Prostate gland (tissue), 2 donors: ENCODE measurements around the gene KIZ. TPM values are rescaled to one million over a fixed set of nuclear protein-coding genes. Genes with fewer than 3 reads are reported as not detected.

ENCODE experiments used
- DNase-seq: peaks from one replicate; pipeline ENCODE4 v3.0.0-alpha.2; 2019; ENCODE audit warnings: low spot score
- H3K27ac ChIP-seq, 2 donors: fragments of 200-600 bp; sonication (generic); 2 replicates each; pipeline ENCODE4 v1.5.1; 2017 to 2019
- H3K27me3 ChIP-seq: fragments of 200-600 bp; sonication (generic); replicated peaks from 2 replicates; pipeline ENCODE4 v1.5.1; 2019; ENCODE audit not compliant: insufficient read depth
- H3K36me3 ChIP-seq, 2 donors: fragments of 200-600 bp; sonication (generic); 1 replicate in 1 of 2; 2 replicates in 1 of 2; pipeline versions ENCODE4 v1.5.1 to v1.8.1; 2017 to 2019
- H3K4me1 ChIP-seq: fragments of 200-600 bp; sonication (generic); replicated peaks from 2 replicates; pipeline ENCODE4 v1.5.1; 2019
- H3K4me3 ChIP-seq, 2 donors: fragments of 200-600 bp; sonication (generic); 2 replicates each; pipeline ENCODE4 v1.5.1; 2017 to 2019
- H3K9me3 ChIP-seq: fragments of 200-600 bp; sonication (generic); 2 replicates; pipeline ENCODE4 v1.5.1; 2017
- CTCF ChIP-seq, 4 experiments: fragments of 200-600 bp in 2 of 4; fragments of 450-650 bp in 2 of 4; sonication (generic) in 2 of 4; IDR thresholded peaks; 1 replicate in 3 of 4; 2 replicates in 1 of 4; pipeline ENCODE4 v1.5.1; 2016 to 2019; ENCODE audit warnings: antibody characterized with exemption in 4 of 4, mild to moderate bottlenecking in 2 of 4, moderate library complexity in 2 of 4
- POLR2A ChIP-seq: fragments of 450-650 bp; IDR thresholded peaks from one replicate; pipeline ENCODE4 v1.6.1; 2016; ENCODE audit warnings: antibody characterized with exemption, mild to moderate bottlenecking
- POLR2AphosphoS5 ChIP-seq: sonication (generic); formaldehyde crosslinking; IDR thresholded peaks from one replicate; pipeline ENCODE4 v1.6.1; 2017; ENCODE audit warnings: antibody characterized with exemption
- WGBS: methylation state at CpG from one replicate; pipeline ENCODE4 v1.1.5; 2018; 5-methylcytosine and 5-hydroxymethylcytosine counted together
- intact Hi-C: fragments of 100-400 bp; cut with DNase I; formaldehyde crosslinking; loops from one replicate; pipeline ENCODE4 v1.14.2; 2022
- total RNA-seq, 2 donors: library from RNA; depleted of rRNA; stranded (reverse); fragments of >200 nt; gene quantifications; one replicate each; pipeline ENCODE4 v1.1.0, GENCODE V29; 2016

Gene KIZ
- total RNA-seq, 2 donors from 2014 or later, result 39.9 to 41.0 TPM

DNA sequence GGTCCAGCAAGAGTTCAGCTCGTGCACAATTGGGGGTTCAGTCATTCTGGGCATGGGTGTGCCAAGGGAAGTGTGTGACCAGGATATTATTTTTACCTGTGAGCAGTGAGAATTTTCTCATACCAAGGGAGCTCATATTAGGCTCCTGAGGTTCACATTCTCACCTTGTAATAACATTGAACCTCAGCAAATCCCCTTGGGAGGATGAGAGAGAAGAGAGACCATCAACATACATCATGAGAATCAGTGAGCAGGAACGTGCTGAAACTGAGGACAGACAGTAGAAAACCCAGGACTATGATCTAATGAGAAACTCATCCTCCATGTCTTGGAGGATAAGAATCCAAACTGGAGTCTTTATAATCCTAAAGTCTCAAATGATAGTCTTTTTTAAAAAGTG, 143.9 kb downstream of the KIZ start:
- WGBS, result 82% methylated on average over 2 of the region's 2 CpGs
- no peaks in the 10 kb centered on the region for H3K36me3 ChIP-seq
- H3K27me3 ChIP-seq, result no peaks in the 10 kb centered on the region
- TF ChIP-seq POLR2AphosphoS5, result no peak
- TF ChIP-seq POLR2A, result no peak
- TF ChIP-seq CTCF (IDR thresholded peaks at IDR 0.05), result no peak
- DNase-seq, result no peak
- no peak overlapping the region for H3K4me3 ChIP-seq
- intact Hi-C loops, result no loop called here
- no peaks in the 10 kb centered on the region for H3K4me1 ChIP-seq
- no peaks in the 10 kb centered on the region for H3K9me3 ChIP-seq
- no peak overlapping the region for H3K27ac ChIP-seq

- no peak for DNase-seq
- intact Hi-C loops, result no loop called here
- Histone ChIP-seq H3K27ac (no peak overlapping the region), H3K4me1 (no peaks in the 10 kb centered on the region), H3K36me3 (no peaks in the 10 kb centered on the region), H3K4me3 (no peak overlapping the region), H3K9me3 (no peaks in the 10 kb centered on the region), H3K27me3 (no peaks in the 10 kb centered on the region)
- WGBS, result 50% methylated on average over 8 of the region's 8 CpGs
- no peak for TF ChIP-seq POLR2A
- no peak for TF ChIP-seq CTCF (IDR thresholded peaks at IDR 0.05)
Measured at GRCh38 chr20:21270806-21271205, 144.9 kb downstream of the KIZ start.

DNA sequence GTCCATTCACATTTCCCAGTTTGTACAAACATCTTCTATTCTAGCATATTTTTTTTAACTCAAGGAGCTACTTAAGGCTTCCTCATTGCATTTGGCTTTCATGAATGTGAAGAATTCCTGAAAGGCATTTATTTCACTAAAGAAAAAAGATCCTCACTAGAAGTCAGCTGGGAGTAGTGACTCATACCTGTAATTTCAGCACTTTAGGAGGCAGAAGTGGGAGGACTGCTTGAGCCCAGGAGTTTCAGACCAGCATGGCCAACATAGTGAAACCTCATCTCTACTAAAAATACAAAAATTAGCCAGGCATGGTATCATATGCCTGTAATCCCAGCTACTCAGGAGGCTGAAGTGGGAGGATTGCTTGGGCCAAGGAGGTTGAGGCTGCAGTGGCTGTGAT, 146.4 kb downstream of the KIZ start:
- Histone ChIP-seq H3K9me3 (no peaks in the 10 kb centered on the region), H3K4me1 (no peaks in the 10 kb centered on the region), H3K36me3 (no peaks in the 10 kb centered on the region), H3K4me3 (no peak overlapping the region), H3K27me3 (no peaks in the 10 kb centered on the region), H3K27ac (no peak overlapping the region)
- intact Hi-C loops, result no loop called here
- no peak for DNase-seq
- no peak for TF ChIP-seq CTCF (IDR thresholded peaks at IDR 0.05)
- TF ChIP-seq POLR2AphosphoS5, result no peak
- TF ChIP-seq POLR2A, result no peak

- Histone ChIP-seq H3K27me3 (no peaks in the 10 kb centered on the region), H3K9me3 (no peaks in the 10 kb centered on the region), H3K27ac (no peak overlapping the region), H3K4me1 (no peaks in the 10 kb centered on the region), H3K36me3 (no peaks in the 10 kb centered on the region), H3K4me3 (no peak overlapping the region)
- 92% methylated on average over 3 of the region's 3 CpGs for WGBS
- DNase-seq, result no peak
- intact Hi-C loops, result no loop called here
- TF ChIP-seq POLR2AphosphoS5, result no peak
- no peak for TF ChIP-seq POLR2A
- TF ChIP-seq CTCF (IDR thresholded peaks at IDR 0.05), result no peak
Measured at GRCh38 chr20:21272679-21273078, 146.8 kb downstream of the KIZ start.

DNA sequence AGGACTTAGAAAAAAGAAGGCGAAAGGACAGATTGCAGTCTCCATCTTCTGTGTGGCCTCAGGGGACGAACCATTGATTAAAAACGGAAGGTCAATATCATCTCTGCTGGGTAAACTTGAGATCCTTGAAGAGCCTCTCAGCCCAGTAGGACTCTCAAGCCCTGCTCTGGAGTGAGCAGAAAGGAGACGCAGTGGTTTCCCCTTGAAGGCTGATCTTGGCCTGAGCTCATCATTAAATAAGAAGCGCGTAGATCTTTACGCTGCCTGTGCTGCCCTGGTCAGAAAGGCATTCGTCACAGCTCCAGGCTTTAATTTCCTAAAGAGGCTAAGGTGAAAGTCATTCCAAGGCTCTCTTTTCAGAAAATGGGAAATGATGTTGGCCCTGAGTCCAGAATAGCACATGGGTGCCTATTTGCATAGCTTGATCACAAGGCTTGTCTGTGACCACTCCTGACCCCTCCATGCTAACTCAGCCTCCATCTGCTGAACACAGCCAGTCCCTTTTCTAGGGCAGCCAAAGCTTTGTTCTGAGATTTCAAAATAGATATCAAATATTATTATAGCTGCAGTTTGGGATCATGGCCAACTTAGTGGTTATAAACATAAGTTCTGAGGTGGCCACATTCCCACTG, 148.0 kb downstream of the KIZ start:
- H3K9me3 ChIP-seq, result no peaks in the 10 kb centered on the region
- no peaks in the 10 kb centered on the region for H3K36me3 ChIP-seq
- H3K27ac ChIP-seq, result no peak overlapping the region
- 81% methylated on average over 8 of the region's 8 CpGs for WGBS
- H3K4me3 ChIP-seq, result no peak overlapping the region
- no peak for TF ChIP-seq POLR2AphosphoS5
- no peak for TF ChIP-seq POLR2A
- no peak for TF ChIP-seq CTCF (IDR thresholded peaks at IDR 0.05)
- no peaks in the 10 kb centered on the region for H3K27me3 ChIP-seq
- no peak for DNase-seq
- intact Hi-C loops, result no loop called here
- no peaks in the 10 kb centered on the region for H3K4me1 ChIP-seq
